NCI-H1436 treated with DMSO at 0.1 percent for 48 hours (cell line): ENCODE results near the gene ZNF573.
"Not testable (repeated sequence)": the region's sequence is repeated elsewhere in the genome, so short reads cannot be mapped to it uniquely, and the experiment has no call there.

Experiments
- DNase-seq: peaks from one replicate; lab custom pipeline; 2025; lab: John Stamatoyannopoulos, UW

The ZNF573 gene

DNA sequence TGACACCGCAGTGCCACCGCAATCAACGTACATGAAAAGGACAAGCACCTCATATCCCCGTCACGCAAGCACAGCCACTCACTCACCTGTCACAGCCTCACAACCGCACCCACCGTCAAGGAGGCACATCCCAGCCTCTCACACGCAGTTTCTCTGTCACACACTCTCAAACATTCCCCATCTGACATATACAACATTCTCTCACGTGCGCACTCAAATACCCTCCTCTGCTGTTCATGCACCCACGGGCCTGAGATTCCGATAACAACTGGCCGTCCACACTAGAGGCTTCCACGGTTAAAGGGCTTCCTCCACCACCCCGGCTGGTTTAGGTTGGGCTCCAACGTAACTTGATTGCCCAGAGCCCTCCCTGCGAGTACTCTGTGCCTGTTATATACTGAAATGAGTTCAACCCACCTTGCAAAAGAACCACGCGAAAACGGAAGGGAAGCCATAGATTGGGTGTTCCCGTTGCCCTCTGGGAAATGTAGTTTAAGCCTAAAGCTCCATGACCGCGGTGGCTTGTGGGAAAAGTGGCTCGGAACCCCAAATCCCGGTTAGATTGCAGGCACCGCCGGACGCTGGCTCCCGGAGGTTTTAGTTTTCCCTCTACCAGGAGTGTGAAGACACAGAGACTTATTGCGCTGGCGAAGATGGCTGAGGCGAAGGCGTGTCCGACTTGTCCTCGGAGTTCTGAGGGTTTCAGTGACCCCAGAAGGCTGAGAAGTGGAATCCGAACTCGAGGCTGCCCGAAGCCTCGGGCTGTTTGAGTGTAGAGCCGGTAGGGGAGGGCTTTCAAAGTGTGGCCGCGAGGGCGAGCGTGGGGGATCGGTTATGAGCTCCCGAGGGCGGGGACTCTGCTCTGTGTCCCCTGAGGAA lies at the start of gene ZNF573:
ZNF573 (minus strand) TSS at position 460 of the 879 bp plus-strand sequence. CDS start 5,857 bp downstream, outside the sequence.
- DNase-seq, result peak; percentile 60

DNA sequence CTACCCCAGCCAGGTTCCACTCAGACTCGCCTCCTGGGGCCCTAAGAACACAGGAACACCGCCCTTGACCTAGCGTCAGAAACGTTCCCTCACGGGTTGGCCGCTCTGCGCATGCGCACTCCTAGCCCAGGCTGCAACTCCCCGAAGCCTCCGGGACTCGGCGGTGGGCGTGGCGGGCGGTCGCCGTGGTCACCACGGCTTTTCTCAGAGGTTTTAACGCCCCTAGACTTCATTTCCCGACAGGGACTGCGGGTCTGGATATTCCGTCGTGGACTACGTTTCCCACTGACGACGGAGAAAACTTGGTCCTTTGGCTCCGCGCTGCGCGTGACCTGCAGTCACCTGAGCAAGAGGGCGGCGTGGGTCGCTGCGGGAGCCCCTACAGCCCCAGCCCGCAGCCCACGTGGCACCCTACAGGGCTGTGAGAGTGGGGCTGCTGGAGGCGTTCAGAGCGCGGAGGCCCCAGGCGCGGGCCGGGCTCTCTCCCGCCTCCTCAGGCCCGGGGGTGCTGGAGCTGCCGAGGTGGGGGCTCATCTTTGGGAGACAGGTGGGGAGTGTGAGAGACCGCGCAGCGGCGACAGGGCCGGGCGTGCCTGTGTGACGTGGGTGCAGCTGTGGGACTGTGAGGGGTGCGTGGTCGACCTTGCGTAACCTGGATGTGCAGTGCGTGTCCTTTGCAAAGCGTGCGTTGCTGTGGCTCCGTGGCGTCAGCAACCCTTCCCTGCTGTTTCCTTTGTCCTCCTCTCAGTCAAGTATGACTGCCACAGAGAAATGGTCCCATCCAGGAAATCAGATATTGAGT lies 38.0 kb upstream of the ZNF573 start:
- DNase-seq, result no peak

- DNase-seq, result not testable (repeated sequence)
Observed at GRCh38 chr19:37815611-37816010, 36.2 kb upstream of the ZNF573 start.

DNA sequence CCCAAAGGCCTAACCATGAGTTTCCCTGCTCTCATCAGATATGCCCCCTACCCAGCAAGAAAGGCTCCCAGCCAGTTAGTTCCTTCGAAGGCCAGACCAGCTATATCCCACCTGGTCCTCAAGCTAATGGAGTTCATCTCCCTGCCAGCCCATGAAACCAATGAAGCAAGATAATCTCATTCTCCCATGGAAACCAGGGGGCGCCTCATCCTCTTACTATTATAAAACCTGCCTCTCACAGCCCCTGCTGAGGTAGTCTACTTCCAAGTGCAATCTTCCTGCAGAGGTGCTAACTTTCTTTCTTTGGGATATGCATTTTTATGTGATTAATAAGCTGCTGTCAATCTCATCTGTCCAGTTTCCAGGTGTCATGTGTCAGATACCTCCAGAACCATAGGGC lies 34.0 kb upstream of the ZNF573 start:
- DNase-seq, result no peak

GRCh38 chr19:37809366-37809765 lies 30.0 kb upstream of the ZNF573 start:
- DNase-seq, result no peak

DNA sequence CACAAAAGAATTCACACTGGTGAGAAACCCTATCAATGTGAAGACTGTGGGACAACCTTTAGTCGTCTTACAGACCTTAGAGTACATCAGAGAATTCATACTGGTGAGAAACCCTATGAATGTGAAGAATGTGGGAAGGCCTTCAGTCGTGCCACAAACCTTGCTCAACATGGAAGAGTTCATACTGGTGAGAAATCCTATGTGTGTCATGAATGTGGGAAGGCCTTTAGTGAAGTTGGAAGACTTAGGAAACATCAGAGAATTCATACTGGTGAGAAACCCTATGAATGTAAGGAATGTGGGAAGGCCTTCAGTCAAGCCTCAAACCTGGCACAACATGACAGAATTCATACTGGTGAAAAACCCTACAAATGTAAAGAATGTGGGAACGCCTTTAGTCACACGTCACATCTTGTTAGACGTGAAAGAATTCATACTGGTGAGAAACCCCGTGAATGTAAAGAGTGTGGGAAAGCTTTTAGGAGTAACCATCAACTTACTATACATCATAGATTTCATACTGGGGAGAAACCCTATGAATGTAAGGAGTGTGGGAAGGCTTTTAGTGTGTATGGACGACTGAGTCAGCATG lies 24.0 kb upstream of the ZNF573 start:
- DNase-seq, result no peak

GRCh38 chr19:37790244-37790925 lies 11.0 kb upstream of the ZNF573 start:
- no peak for DNase-seq

DNA sequence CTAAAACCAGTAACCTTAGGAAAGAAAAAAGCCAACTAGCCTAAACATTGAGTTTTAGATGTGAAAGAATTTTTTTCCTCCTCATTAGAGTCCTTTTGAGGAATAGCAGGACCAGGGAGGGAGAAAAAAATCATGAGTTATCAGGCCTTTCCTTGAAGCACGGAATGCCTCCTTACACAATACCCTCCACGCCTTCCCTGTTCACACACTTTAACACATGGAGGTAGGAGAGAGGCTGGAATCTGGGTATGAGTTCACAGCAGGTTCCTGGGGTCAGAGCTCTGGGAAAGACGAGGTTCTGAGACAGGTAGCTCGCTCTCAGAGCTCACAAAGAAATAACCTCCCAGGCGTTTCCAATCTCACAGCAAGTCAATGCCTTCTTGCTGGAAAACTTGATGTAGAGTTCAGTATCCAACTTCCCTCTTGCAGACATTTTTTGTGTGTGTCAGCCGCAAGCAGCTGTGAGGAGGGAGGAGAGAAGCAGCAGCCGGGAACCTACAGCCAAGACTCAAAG lies 716 bp downstream of the ZNF573 start:
- DNase-seq, result no peak

- DNase-seq, result no peak
Observed at GRCh38 chr19:37770985-37771384, 8.4 kb downstream of the ZNF573 start.

DNA sequence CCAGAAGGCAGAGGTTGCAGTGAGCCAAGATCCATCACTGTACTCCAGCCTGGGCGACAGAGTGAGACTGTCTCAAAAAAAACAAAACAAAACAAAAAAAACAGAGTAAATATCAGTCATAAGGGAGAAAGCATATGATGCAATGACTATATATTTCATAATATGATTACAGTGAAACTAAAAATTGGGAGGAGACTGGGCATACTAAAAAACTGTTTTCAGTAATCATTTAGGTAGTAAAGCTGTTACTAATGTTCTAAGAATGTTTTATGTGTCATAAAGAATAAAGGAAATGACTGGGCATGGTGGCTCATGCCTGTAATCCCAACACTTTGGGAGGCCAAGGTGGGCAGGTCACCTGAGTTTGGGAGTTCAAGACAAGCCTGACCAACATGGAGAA lies 15.9 kb downstream of the ZNF573 start:
- DNase-seq, result no peak

GRCh38 chr19:37757683-37758082 lies 21.7 kb downstream of the ZNF573 start:
- DNase-seq, result not testable (repeated sequence)

DNA sequence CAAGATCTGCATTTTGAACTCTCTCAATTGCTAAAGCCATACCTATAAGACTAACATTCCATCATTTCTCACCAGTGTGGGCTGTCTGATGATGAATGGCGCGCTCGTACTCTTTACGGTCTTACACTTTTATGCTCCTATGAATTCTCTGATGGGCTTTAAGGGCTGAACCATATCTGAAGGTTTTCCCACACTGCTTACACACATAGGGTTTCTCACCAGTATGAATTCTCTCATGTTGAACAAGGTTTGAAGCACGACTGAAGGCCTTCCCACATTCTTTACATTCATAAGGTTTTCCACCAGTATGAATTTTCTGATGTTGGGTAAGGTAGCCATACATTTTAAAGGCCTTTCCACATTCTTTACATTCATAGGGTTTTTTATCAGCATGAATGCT lies 41.0 kb downstream of the ZNF573 start:
- DNase-seq, result no peak

- DNase-seq, result no peak
Observed at GRCh38 chr19:37725181-37725580, 54.2 kb downstream of the ZNF573 start.

DNA sequence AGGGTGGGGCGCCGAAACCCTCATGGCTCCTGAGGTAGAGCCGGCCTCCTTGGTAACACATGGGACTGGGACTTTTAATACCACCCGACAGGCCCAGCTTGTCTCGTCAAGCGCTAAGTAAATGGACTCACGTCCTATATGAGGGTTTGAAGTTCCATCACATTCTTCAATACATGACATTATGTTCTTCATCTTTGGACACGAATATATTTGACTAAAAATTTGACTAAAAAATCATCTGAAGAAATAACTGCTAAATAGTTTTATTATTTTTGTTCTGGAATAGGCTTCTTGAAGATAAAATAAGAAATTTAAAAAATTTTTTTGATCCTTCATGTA lies 59.5 kb downstream of the ZNF573 start:
- no peak for DNase-seq

- peak; percentile 88 for DNase-seq
Observed at GRCh38 chr19:37719111-37719926, 60.1 kb downstream of the ZNF573 start, which contains the start of gene ZNF607. TSS of gene ZNF607 (minus strand) at chr19:37719761. CDS start at chr19:37711618, 8,143 bp downstream.

GRCh38 chr19:37718304-37718703 lies 61.1 kb downstream of the ZNF573 start:
- no peak for DNase-seq

DNA sequence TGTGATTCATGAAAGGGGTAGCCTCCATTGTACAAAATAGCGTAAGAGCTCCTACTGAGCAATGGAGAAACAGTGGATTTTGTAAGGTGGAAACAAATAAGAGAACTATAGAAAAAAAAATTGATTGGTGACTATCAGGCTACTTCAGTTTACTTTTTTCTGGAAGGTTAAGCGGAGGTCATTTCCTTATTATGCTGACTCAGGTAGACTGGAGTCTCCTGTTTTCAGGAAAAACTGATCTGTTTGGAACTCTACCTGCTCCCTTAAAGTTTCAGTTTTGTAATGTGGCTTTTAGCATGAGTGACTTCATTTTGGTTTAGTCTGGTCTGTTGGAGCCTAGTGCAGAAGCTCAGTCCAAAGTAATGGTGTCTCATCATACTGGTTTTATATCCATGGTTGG lies 63.2 kb downstream of the ZNF573 start:
- DNase-seq, result no peak

DNA sequence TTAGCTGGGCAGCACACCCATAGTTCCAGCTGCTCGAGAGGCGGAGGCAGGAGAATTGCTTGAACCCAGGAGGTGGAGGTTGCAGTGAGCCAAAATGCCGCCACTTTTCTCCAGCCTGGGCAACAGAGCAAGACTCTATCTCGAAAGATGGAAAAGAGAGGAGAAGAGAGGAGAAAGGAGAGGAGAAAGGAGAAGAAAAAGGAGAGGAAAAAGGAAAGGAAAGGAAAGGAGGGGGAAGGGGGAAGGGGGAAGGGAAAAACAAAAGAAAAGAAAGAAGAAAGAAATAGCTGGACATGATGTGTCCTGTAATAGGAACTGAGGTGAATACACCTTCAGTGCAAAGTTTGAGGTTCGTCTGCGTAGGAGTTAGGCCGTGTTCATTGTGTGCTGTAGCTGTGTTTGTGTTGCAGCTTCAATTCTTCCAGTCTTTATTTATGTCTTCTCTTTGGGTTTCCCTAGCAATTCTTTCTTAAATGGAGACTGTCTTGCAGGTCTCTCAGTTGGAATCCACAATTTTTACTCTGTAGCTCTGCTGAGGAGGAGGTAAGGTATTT lies 73.3 kb downstream of the ZNF573 start:
- DNase-seq, result no peak

GRCh38 chr19:37699057-37699456 lies 80.3 kb downstream of the ZNF573 start:
- no peak for DNase-seq

DNA sequence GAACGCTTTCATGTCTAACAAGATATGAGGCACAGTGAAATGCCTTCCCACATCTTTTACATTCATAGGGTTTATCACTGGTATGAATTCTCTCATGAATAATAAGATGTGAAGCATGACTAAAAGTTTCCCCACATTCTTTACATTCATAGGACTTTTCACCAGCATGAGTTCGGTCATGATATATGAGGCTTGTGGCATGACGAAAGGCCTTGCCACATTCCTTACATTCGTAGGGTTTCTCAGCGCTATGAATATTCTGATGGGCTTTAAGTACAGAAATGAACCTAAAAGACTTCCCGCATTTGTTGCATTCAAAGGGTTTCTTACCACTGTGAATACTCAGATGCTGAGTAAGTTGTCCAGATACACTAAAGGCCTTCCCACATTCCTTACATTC lies 81.2 kb downstream of the ZNF573 start:
- no peak for DNase-seq
